T-helper 9 cell (primary cell): Measurements from ENCODE around the gene CRAT.

Experiments used
- DNase-seq: peaks from one replicate; pipeline ENCODE4 v3.0.0-alpha.2; 2020

Gene CRAT

GRCh38 chr9:129084087-129084486 is 26.5 kb downstream of the CRAT start:
- DNase-seq, result no peak

- DNase-seq, result no peak
Observed at GRCh38 chr9:129081388-129081904, 29.1 kb downstream of the CRAT start.

GRCh38 chr9:129080601-129081387 is 29.8 kb downstream of the CRAT start, which contains the start of gene DOLPP1:
TSS of gene DOLPP1 (plus strand) at chr9:129081111. CDS start at chr9:129081132, 21 bp downstream.
- DNase-seq, result peak; percentile 96

- no peak for DNase-seq
Observed at GRCh38 chr9:129080298-129080600, 30.3 kb downstream of the CRAT start.

- no peak for DNase-seq
Observed at GRCh38 chr9:129079829-129080228, 30.8 kb downstream of the CRAT start.

- no peak for DNase-seq
Observed at GRCh38 chr9:129078691-129079503, 31.7 kb downstream of the CRAT start.

- DNase-seq, result no peak
Observed at GRCh38 chr9:129077236-129077635, 33.4 kb downstream of the CRAT start.

- no peak for DNase-seq
Observed at GRCh38 chr9:129076640-129077037, 34.0 kb downstream of the CRAT start.

- no peak for DNase-seq
Observed at GRCh38 chr9:129075996-129076639, 34.5 kb downstream of the CRAT start.

GRCh38 chr9:129074106-129074505 is 36.5 kb downstream of the CRAT start:
- DNase-seq, result no peak

GRCh38 chr9:129073404-129073803 is 37.2 kb downstream of the CRAT start:
- no peak for DNase-seq

- no peak for DNase-seq
Observed at GRCh38 chr9:129072171-129072570, 38.4 kb downstream of the CRAT start.

GRCh38 chr9:129071526-129072126 is 39.0 kb downstream of the CRAT start:
- no peak for DNase-seq

GRCh38 chr9:129070696-129071525 is 39.7 kb downstream of the CRAT start:
- no peak for DNase-seq

- DNase-seq, result no peak
Observed at GRCh38 chr9:129069862-129070641, 40.5 kb downstream of the CRAT start.

GRCh38 chr9:129068990-129069861 is 41.4 kb downstream of the CRAT start:
- peak; percentile 48 for DNase-seq

- no peak for DNase-seq
Observed at GRCh38 chr9:129068110-129068509, 42.5 kb downstream of the CRAT start.

- DNase-seq, result no peak
Observed at GRCh38 chr9:129064499-129064908, 46.1 kb downstream of the CRAT start.

GRCh38 chr9:129063061-129063460 is 47.5 kb downstream of the CRAT start:
- no peak for DNase-seq

- no peak for DNase-seq
Observed at GRCh38 chr9:129060991-129061390, 49.6 kb downstream of the CRAT start.
